GM21447 (cell line): ENCODE data around the gene PTPRK.
A peak's percentile ranks its signal among the peaks of the same experiment; 100 is the strongest.

ENCODE experiments used
- ATAC-seq: cut with Tn5 transposase; IDR thresholded peaks from one replicate; pipeline ENCODE4 v1.9.1; 2021; ENCODE audit not compliant: unreplicated experiment

Gene PTPRK

GRCh38 chr6:128520436-128521281 is at the start of gene PTPRK:
PTPRK (minus strand) TSS chr6:128520599; CDS start chr6:128520358, 241 bp downstream.
- ATAC-seq: peak; percentile 83

GRCh38 chr6:128567029-128567428 is 46.6 kb upstream of the PTPRK start:
- no peak for ATAC-seq

- no peak for ATAC-seq
Observed at GRCh38 chr6:128560966-128561365, 40.6 kb upstream of the PTPRK start.

GRCh38 chr6:128558924-128559323 is 38.5 kb upstream of the PTPRK start:
- no peak for ATAC-seq

- no peak for ATAC-seq
Observed at GRCh38 chr6:128558021-128558420, 37.6 kb upstream of the PTPRK start.

GRCh38 chr6:128557081-128557480 is 36.7 kb upstream of the PTPRK start:
- no peak for ATAC-seq

GRCh38 chr6:128554302-128554701 is 33.9 kb upstream of the PTPRK start:
- no peak for ATAC-seq

- ATAC-seq: no peak
Observed at GRCh38 chr6:128541261-128541660, 20.9 kb upstream of the PTPRK start.

GRCh38 chr6:128538763-128539162 is 18.4 kb upstream of the PTPRK start:
- no peak for ATAC-seq

- ATAC-seq: no peak
Observed at GRCh38 chr6:128532827-128533226, 12.4 kb upstream of the PTPRK start.

GRCh38 chr6:128532136-128532535 is 11.7 kb upstream of the PTPRK start:
- no peak for ATAC-seq

GRCh38 chr6:128531696-128532095 is 11.3 kb upstream of the PTPRK start:
- ATAC-seq: no peak

- no peak for ATAC-seq
Observed at GRCh38 chr6:128528241-128528640, 7.8 kb upstream of the PTPRK start.

- ATAC-seq: no peak
Observed at GRCh38 chr6:128527375-128527774, 7.0 kb upstream of the PTPRK start.

GRCh38 chr6:128526152-128526914 is 5.9 kb upstream of the PTPRK start:
- no peak for ATAC-seq

- ATAC-seq: no peak
Observed at GRCh38 chr6:128525406-128525805, 5.0 kb upstream of the PTPRK start.

- ATAC-seq: no peak
Observed at GRCh38 chr6:128521282-128521632, 858 bp upstream of the PTPRK start.

- ATAC-seq: peak; percentile 24
Observed at GRCh38 chr6:128519931-128520435, 416 bp downstream of the PTPRK start.

GRCh38 chr6:128519132-128519930 is 1.1 kb downstream of the PTPRK start:
- ATAC-seq: peak; percentile 32

- ATAC-seq: no peak
Observed at GRCh38 chr6:128518434-128519131, 1.8 kb downstream of the PTPRK start.

- ATAC-seq: no peak
Observed at GRCh38 chr6:128517124-128517523, 3.3 kb downstream of the PTPRK start.
